GM12801 (cell line): ENCODE results near the gene PTH2.

Experiments used
- CTCF ChIP-seq: IDR thresholded peaks from one replicate; pipeline ENCODE4 v1.5.1; 2011; ENCODE audit warnings: control low read depth; ENCODE audit not compliant: insufficient read length; ENCODE audit errors: extremely low read depth

Gene PTH2

DNA sequence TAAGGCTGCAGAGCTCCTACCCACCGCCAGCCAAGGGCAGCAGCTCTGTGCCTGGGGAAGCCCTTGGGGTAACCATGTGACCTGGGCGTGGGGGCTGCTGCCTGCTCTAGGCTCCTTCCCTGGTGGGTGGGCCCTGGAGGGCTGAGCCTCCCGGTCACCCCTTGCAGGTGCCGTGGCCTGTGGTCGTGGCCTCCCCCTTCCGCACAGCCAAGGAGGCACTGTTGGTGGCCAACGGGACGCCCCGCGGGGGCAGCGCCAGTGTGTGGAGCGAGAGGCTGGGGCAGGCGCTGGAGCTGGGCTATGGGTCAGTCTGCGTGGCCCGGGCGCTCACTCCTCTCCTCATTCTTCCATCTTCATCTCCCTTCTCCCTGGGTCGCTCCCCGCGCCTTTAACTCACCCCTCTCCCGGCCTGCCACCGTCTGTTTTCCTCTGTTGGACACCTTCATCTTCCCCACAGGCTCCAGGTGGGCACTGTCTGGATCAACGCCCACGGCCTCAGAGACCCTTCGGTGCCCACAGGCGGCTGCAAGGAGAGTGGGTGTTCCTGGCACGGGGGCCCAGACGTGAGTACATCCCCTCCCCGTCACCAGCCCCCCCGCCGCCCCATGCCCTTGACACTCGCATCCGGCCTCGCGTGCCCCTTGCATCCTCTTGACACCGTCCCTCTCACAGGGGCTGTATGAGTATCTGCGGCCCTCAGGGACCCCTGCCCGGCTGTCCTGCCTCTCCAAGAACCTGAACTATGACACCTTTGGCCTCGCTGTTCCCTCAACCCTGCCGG, 40.9 kb upstream of the PTH2 start:
- TF ChIP-seq CTCF = no peak

DNA sequence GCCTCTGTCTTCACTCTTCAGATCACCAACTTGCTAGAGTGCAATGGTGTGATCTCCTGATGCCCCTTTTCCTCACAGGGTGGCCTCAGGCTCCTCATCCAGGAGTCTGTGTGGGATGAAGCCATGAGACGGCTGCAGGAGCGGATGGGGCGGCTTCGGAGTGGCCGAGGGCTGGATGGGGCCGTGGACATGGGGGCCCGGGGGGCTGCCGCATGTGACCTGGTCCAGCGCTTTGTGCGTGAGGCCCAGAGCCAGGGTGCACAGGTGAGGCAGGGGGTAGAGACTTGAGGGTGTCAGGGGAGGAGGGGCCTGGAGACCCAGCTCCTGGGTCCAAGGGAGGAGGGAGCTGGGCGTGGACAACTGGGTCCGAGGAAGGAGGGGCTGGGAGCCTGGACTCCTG, 39.3 kb upstream of the PTH2 start:
- TF ChIP-seq CTCF = no peak

GRCh38 chr19:49461656-49462055, 38.4 kb upstream of the PTH2 start:
- TF ChIP-seq CTCF = no peak

GRCh38 chr19:49459388-49459787, 36.1 kb upstream of the PTH2 start:
- no peak for TF ChIP-seq CTCF

DNA sequence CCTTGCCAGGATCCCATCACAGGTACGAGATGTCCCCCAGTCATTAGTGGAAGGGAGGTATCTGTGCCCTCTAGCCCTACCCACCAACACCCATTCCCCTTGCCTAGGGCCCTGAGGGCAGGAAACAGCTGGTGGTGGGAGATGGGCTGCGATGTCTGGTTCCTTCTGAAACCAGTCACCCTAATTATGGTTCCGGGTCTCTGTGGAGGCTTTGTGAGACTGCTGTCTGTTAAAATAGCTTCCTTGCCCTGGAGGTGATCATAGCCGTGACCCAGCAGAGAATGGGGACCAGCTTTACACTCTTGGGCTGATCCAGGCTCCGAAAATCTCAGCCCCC, 35.3 kb upstream of the PTH2 start:
- TF ChIP-seq CTCF = no peak

- TF ChIP-seq CTCF = no peak
These were observed 33.1 kb upstream of the PTH2 start for GRCh38 chr19:49456326-49456725.

DNA sequence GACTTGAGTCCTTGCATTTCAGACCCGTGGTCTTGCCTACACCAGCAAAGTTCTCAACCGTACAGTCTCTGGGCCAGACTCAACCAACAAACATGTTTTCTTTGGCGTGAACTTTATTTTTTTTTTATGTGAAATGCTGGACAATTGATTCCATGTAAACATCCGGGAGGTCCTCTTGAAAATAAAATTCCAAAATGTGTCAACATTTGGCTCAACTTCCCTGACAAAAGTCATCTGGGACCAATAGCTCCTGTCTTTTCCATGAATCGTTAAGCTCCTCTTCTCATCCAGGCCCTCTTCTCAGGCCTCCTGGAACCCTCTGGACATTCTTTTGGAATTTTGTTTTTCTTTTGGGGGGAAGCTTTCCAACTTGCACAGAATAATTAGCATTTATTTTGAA, 32.5 kb upstream of the PTH2 start:
- TF ChIP-seq CTCF = no peak
